ENCODE measurements around the gene ARG2. TPM values are rescaled to one million over a fixed set of nuclear protein-coding genes. Genes with fewer than 3 reads are reported as not detected.
A peak's percentile ranks its signal among the peaks of the same experiment; 100 is the strongest.

The ARG2 gene
- total RNA-seq, 3 donors from 2014 or later (not counting 1 experiment from before 2014, with no cell fraction given): 1.2 to 7.4 (median 1.4) TPM

- no peak overlapping the region for H3K27ac Mint-ChIP-seq
- peaks cover 91% of the 10 kb centered on the region for H3K36me3 ChIP-seq (ENCODE audit: control insufficient read depth, insufficient read depth, low read length)
- H3K27me3 ChIP-seq (ENCODE audit: control insufficient read depth, insufficient read depth, low read length): no peaks in the 10 kb centered on the region
- no peaks in the 10 kb centered on the region for H3K4me1 Mint-ChIP-seq
- intact Hi-C loops (cut with micrococcal nuclease): no loop called here
- ATAC-seq (no peak), DNase-seq (no peak)
- H3K4me3 ChIP-seq (ENCODE audit: low read length): no peak overlapping the region
- no CpG with 5 or more reads among the region's 1 CpG for WGBS (ENCODE audit: insufficient coverage)
- no peak for TF ChIP-seq CTCF (IDR thresholded peaks at IDR 0.05)
- H3K27me3 Mint-ChIP-seq (ENCODE audit: low read depth in 2 of 2): no peaks in the 10 kb centered on the region
- H3K9me3 Mint-ChIP-seq: no peaks in the 10 kb centered on the region
- no peaks in the 10 kb centered on the region for H3K9me3 ChIP-seq (ENCODE audit: control insufficient read depth, insufficient read depth, low read length)
- peaks cover 9% of the 10 kb centered on the region for H3K36me3 Mint-ChIP-seq
- H3K4me1 ChIP-seq (ENCODE audit: control insufficient read depth, insufficient read depth, low read length): no peaks in the 10 kb centered on the region
- H3K4me3 Mint-ChIP-seq: no peak overlapping the region
- H3K27ac ChIP-seq (ENCODE audit: low read length): no peak overlapping the region
Observed at GRCh38 chr14:67652189-67652588, 32.5 kb downstream of the ARG2 start.

- no peaks in the 10 kb centered on the region for H3K9me3 Mint-ChIP-seq
- Histone ChIP-seq H3K27ac (ENCODE audit: low read length) (no peak overlapping the region), H3K36me3 (ENCODE audit: control insufficient read depth, insufficient read depth, low read length) (peaks cover 82% of the 10 kb centered on the region), H3K4me1 (ENCODE audit: control insufficient read depth, insufficient read depth, low read length) (no peaks in the 10 kb centered on the region), H3K9me3 (ENCODE audit: control insufficient read depth, insufficient read depth, low read length) (no peaks in the 10 kb centered on the region), H3K27me3 (ENCODE audit: control insufficient read depth, insufficient read depth, low read length) (no peaks in the 10 kb centered on the region), H3K4me3 (ENCODE audit: low read length) (no peak overlapping the region)
- peaks cover 9% of the 10 kb centered on the region for H3K36me3 Mint-ChIP-seq
- no peaks in the 10 kb centered on the region for H3K27me3 Mint-ChIP-seq (ENCODE audit: low read depth in 2 of 2)
- ATAC-seq (no peak), DNase-seq (no peak)
- H3K4me1 Mint-ChIP-seq: no peaks in the 10 kb centered on the region
- TF ChIP-seq CTCF (IDR thresholded peaks at IDR 0.05): no peak
- H3K27ac Mint-ChIP-seq: no peak overlapping the region
- intact Hi-C loops (cut with micrococcal nuclease): no loop called here
- no peak overlapping the region for H3K4me3 Mint-ChIP-seq
- WGBS (ENCODE audit: insufficient coverage): over 99% methylated on average over 5 of the region's 6 CpGs
Observed at GRCh38 chr14:67653651-67654280, 34.0 kb downstream of the ARG2 start.

- no peaks in the 10 kb centered on the region for H3K27me3 ChIP-seq (ENCODE audit: control insufficient read depth, insufficient read depth, low read length)
Observed at GRCh38 chr14:67663633-67664032, 43.9 kb downstream of the ARG2 start.

More at GRCh38 chr14:67663633-67664032, 43.9 kb downstream of the ARG2 start:
- Mint-ChIP-seq H3K27me3 (ENCODE audit: low read depth in 2 of 2) (no peaks in the 10 kb centered on the region), H3K4me1 (peaks cover 52 to 56% of the 10 kb centered on the region in 2 donors), H3K9me3 (no peaks in the 10 kb centered on the region), H3K4me3 (no peak overlapping the region), H3K27ac (peak overlapping the region; percentile 11 to 70), H3K36me3 (no peaks in the 10 kb centered on the region)
- intact Hi-C loops (cut with micrococcal nuclease): no loop called here
- DNase-seq (no peak), ATAC-seq (no peak)
- WGBS (ENCODE audit: insufficient coverage): 89% methylated on average over 3 of the region's 4 CpGs
- Histone ChIP-seq H3K4me3 (ENCODE audit: low read length) (no peak overlapping the region), H3K36me3 (ENCODE audit: control insufficient read depth, insufficient read depth, low read length) (peaks cover 15% of the 10 kb centered on the region), H3K9me3 (ENCODE audit: control insufficient read depth, insufficient read depth, low read length) (no peaks in the 10 kb centered on the region), H3K27ac (ENCODE audit: low read length) (no peak overlapping the region), H3K4me1 (ENCODE audit: control insufficient read depth, insufficient read depth, low read length) (peaks cover 18% of the 10 kb centered on the region)
- no peak for TF ChIP-seq CTCF (IDR thresholded peaks at IDR 0.05)

Data from natural killer cell (primary cell).